ENCODE data around the gene OR10H5. TPM values are rescaled to one million over a fixed set of nuclear protein-coding genes. Genes with fewer than 3 reads are reported as not detected.
"Not testable (repeated sequence)": the region's sequence is repeated elsewhere in the genome, so short reads cannot be mapped to it uniquely, and the experiment has no call there.

OR10H5 gene
- total RNA-seq, 2 experiments from 2014 or later = 0.04 TPM; not detected in 1

- Mint-ChIP-seq H3K27me3 (peaks cover 1% of the 10 kb centered on the region), H3K9me3 (no peaks in the 10 kb centered on the region), H3K36me3 (ENCODE audit: low read depth) (no peaks in the 10 kb centered on the region), H3K4me1 (ENCODE audit: low read depth) (no peaks in the 10 kb centered on the region), H3K27ac (no peak overlapping the region), H3K4me3 (no peak overlapping the region)
- ATAC-seq (no peak), DNase-seq (no peak)
- TF ChIP-seq CTCF (IDR thresholded peaks at IDR 0.05) = no peak
- CTCF ChIA-PET = no interaction called here
- POLR2A ChIA-PET = no interaction called here
- intact Hi-C loops (cut with micrococcal nuclease) = no loop called here
These were observed 5.2 kb upstream of the OR10H5 start for GRCh38 chr19:15782211-15782610.

GRCh38 chr19:15782896-15783295, 4.6 kb upstream of the OR10H5 start:
- DNase-seq; H3K27ac Mint-ChIP-seq; intact Hi-C loops (cut with micrococcal nuclease); H3K4me1 Mint-ChIP-seq (ENCODE audit: low read depth); H3K9me3 Mint-ChIP-seq; H3K4me3 Mint-ChIP-seq; POLR2A ChIA-PET; H3K27me3 Mint-ChIP-seq; CTCF ChIA-PET; ATAC-seq; H3K36me3 Mint-ChIP-seq (ENCODE audit: low read depth): not testable (repeated sequence)

- intact Hi-C loops (cut with micrococcal nuclease) = no loop called here
- CTCF ChIA-PET = no interaction called here
- ATAC-seq = no peak
- POLR2A ChIA-PET = no interaction called here
- Mint-ChIP-seq H3K4me3 (no peak overlapping the region), H3K27me3 (peaks cover 7% of the 10 kb centered on the region), H3K9me3 (no peaks in the 10 kb centered on the region), H3K27ac (no peak overlapping the region), H3K4me1 (ENCODE audit: low read depth) (no peaks in the 10 kb centered on the region), H3K36me3 (ENCODE audit: low read depth) (no peaks in the 10 kb centered on the region)
- no peak for TF ChIP-seq CTCF (IDR thresholded peaks at IDR 0.05)
- DNase-seq = no peak
These were observed 1.3 kb downstream of the OR10H5 start for GRCh38 chr19:15788594-15789270.

GRCh38 chr19:15790096-15790495, 2.6 kb downstream of the OR10H5 start:
- ChIA-PET POLR2A (no interaction called here), CTCF (no interaction called here)
- H3K27me3 Mint-ChIP-seq = peaks cover 7% of the 10 kb centered on the region
- H3K4me3 Mint-ChIP-seq = no peak overlapping the region
- no peak for TF ChIP-seq CTCF (IDR thresholded peaks at IDR 0.05)
- no peak for DNase-seq
- H3K27ac Mint-ChIP-seq = no peak overlapping the region
- H3K36me3 Mint-ChIP-seq (ENCODE audit: low read depth) = no peaks in the 10 kb centered on the region
- intact Hi-C loops (cut with micrococcal nuclease) = no loop called here
- H3K9me3 Mint-ChIP-seq = no peaks in the 10 kb centered on the region
- no peak for ATAC-seq
- H3K4me1 Mint-ChIP-seq (ENCODE audit: low read depth) = no peaks in the 10 kb centered on the region

GRCh38 chr19:15794279-15794678, 6.8 kb downstream of the OR10H5 start:
- CTCF ChIA-PET; H3K36me3 Mint-ChIP-seq (ENCODE audit: low read depth); H3K9me3 Mint-ChIP-seq; DNase-seq; H3K4me3 Mint-ChIP-seq; ATAC-seq; intact Hi-C loops (cut with micrococcal nuclease); H3K27me3 Mint-ChIP-seq; H3K4me1 Mint-ChIP-seq (ENCODE audit: low read depth); POLR2A ChIA-PET; H3K27ac Mint-ChIP-seq: not testable (repeated sequence)

GRCh38 chr19:15810335-15810734, 22.9 kb downstream of the OR10H5 start:
- ChIA-PET POLR2A (no interaction called here), CTCF (no interaction called here)
- Mint-ChIP-seq H3K27ac (no peak overlapping the region), H3K27me3 (peaks cover 1% of the 10 kb centered on the region), H3K4me1 (ENCODE audit: low read depth) (peaks cover 7% of the 10 kb centered on the region), H3K4me3 (no peak overlapping the region), H3K36me3 (ENCODE audit: low read depth) (no peaks in the 10 kb centered on the region), H3K9me3 (no peaks in the 10 kb centered on the region)
- no peak for DNase-seq
- intact Hi-C loops (cut with micrococcal nuclease) = no loop called here
- TF ChIP-seq CTCF (IDR thresholded peaks at IDR 0.05) = no peak
- no peak for ATAC-seq
